GM18870 (cell line): ENCODE measurements around the gene COL13A1.

Source experiments
- ATAC-seq: cut with Tn5 transposase; IDR thresholded peaks from one replicate; pipeline ENCODE4 v1.9.1; 2021; ENCODE audit warnings: moderate library complexity; ENCODE audit not compliant: unreplicated experiment

The COL13A1 gene

GRCh38 chr10:69789164-69789576 lies 12.5 kb upstream of the COL13A1 start:
- ATAC-seq, result no peak

GRCh38 chr10:69791812-69792211 lies 9.9 kb upstream of the COL13A1 start:
- no peak for ATAC-seq

- no peak for ATAC-seq
Observed at GRCh38 chr10:69792341-69792740, 9.4 kb upstream of the COL13A1 start.

GRCh38 chr10:69794673-69795072 lies 7.0 kb upstream of the COL13A1 start:
- ATAC-seq, result no peak

GRCh38 chr10:69795242-69795934 lies 6.3 kb upstream of the COL13A1 start:
- ATAC-seq, result no peak

- ATAC-seq, result no peak
Observed at GRCh38 chr10:69797959-69798358, 3.7 kb upstream of the COL13A1 start.

- ATAC-seq, result no peak
Observed at GRCh38 chr10:69800109-69800508, 1.6 kb upstream of the COL13A1 start.

- ATAC-seq, result no peak
Observed at GRCh38 chr10:69800665-69801064, 1.0 kb upstream of the COL13A1 start.

GRCh38 chr10:69801094-69801433 lies 642 bp upstream of the COL13A1 start:
- no peak for ATAC-seq

- ATAC-seq, result no peak
Observed at GRCh38 chr10:69802424-69803161, 887 bp downstream of the COL13A1 start.

GRCh38 chr10:69803809-69804208 lies 2.1 kb downstream of the COL13A1 start:
- ATAC-seq, result no peak

GRCh38 chr10:69804775-69805174 lies 3.1 kb downstream of the COL13A1 start:
- ATAC-seq, result no peak

- no peak for ATAC-seq
Observed at GRCh38 chr10:69807122-69807521, 5.4 kb downstream of the COL13A1 start.

GRCh38 chr10:69807696-69808095 lies 6.0 kb downstream of the COL13A1 start:
- ATAC-seq, result no peak

- ATAC-seq, result no peak
Observed at GRCh38 chr10:69809318-69809717, 7.6 kb downstream of the COL13A1 start.

GRCh38 chr10:69810097-69810496 lies 8.4 kb downstream of the COL13A1 start:
- no peak for ATAC-seq

- ATAC-seq, result no peak
Observed at GRCh38 chr10:69810675-69811397, 9.1 kb downstream of the COL13A1 start.

- ATAC-seq, result no peak
Observed at GRCh38 chr10:69813632-69814031, 11.9 kb downstream of the COL13A1 start.

GRCh38 chr10:69814251-69814650 lies 12.5 kb downstream of the COL13A1 start:
- ATAC-seq, result no peak

GRCh38 chr10:69815104-69815503 lies 13.4 kb downstream of the COL13A1 start:
- no peak for ATAC-seq

- ATAC-seq, result no peak
Observed at GRCh38 chr10:69816521-69816920, 14.8 kb downstream of the COL13A1 start.

- ATAC-seq, result no peak
Observed at GRCh38 chr10:69817078-69817581, 15.4 kb downstream of the COL13A1 start.
